HFFc6 (cell line): ENCODE results near the gene NAT14. TPM values are rescaled to one million over a fixed set of nuclear protein-coding genes. Genes with fewer than 3 reads are reported as not detected.
"Not testable (repeated sequence)": the region's sequence is repeated elsewhere in the genome, so short reads cannot be mapped to it uniquely, and the experiment has no call there.

Experiments
- DNase-seq: peaks from one replicate; pipeline ENCODE4 v3.0.0-alpha.2; 2018
- H3K27ac Mint-ChIP-seq: 2 replicates; pipeline ENCODE4 v1.8.0; 2020; ENCODE audit warnings: mild to moderate bottlenecking, mixed read lengths
- H3K27me3 Mint-ChIP-seq: 2 replicates; pipeline ENCODE4 v1.8.0; 2021; ENCODE audit warnings: mild to moderate bottlenecking, moderate library complexity, mixed read lengths; ENCODE audit not compliant: insufficient read depth
- H3K36me3 Mint-ChIP-seq: 2 replicates; pipeline ENCODE4 v1.8.0; 2021; ENCODE audit warnings: low read depth, mixed read lengths
- H3K4me1 Mint-ChIP-seq: 2 replicates; pipeline ENCODE4 v1.8.0; 2020; ENCODE audit warnings: low read depth, mixed read lengths
- H3K4me3 Mint-ChIP-seq: 2 replicates; pipeline ENCODE4 v1.8.0; 2020; ENCODE audit warnings: mild to moderate bottlenecking, moderate library complexity, mixed read lengths
- H3K9me3 Mint-ChIP-seq: 2 replicates; pipeline ENCODE4 v1.8.0; 2020; ENCODE audit warnings: mild to moderate bottlenecking, mixed read lengths
- CTCF ChIP-seq: fragments of 200-600 bp; sonication (generic); IDR thresholded peaks from 2 replicates; pipeline ENCODE4 v1.5.0; 2021; ENCODE audit warnings: antibody characterized with exemption, mild to moderate bottlenecking
- total RNA-seq, 6 experiments: library from RNA; stranded (reverse); fragmentation: NEBNext Ultra II Directional; extraction: Animal tissue kit (Norgen Biotek cat#: 25700); gene quantifications; 2 replicates in 1 of 6; 3 replicates in 5 of 6; pipeline ENCODE4 v1.2.3, GENCODE V29; 2021

NAT14 gene
- total RNA-seq, 6 experiments from 2014 or later = 53.3 to 72.0 (median 61.3) TPM

DNA sequence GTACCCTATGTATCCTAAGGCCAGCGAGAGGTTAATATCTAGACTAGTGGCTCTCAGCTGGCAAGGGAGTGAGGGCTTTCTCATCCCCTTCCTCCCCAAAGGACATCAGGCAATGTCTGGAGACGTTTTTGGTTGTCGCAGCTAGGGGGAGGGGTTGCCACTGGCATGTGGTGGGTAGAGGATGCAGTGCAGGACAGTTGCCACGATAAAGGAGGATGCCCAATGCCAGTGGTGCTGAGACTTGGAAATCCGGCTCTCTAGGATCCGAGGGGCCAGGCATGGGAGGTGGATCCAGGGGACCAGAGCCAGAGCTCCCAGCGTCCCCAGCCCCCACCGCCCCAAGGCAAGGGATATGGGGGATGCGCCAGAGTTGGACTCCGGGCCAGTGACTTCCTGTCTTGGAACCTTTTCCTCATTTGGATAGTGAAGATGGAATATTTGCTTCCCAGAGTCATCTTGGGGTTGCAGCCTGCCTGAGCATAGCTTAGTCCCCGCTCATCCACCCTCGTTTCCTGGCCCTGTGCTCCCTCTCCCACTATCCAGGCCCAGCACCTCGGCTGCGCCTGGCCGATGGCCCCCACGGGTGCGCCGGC lies 8.2 kb downstream of the NAT14 start:
- H3K4me1 Mint-ChIP-seq = peaks cover 59% of the 10 kb centered on the region
- peak overlapping the region; percentile 63 for H3K4me3 Mint-ChIP-seq
- DNase-seq = peak; percentile 45
- H3K9me3 Mint-ChIP-seq = no peaks in the 10 kb centered on the region
- peaks cover 6% of the 10 kb centered on the region for H3K27me3 Mint-ChIP-seq
- H3K36me3 Mint-ChIP-seq = peaks cover 15% of the 10 kb centered on the region; the same call in 1 of the 2 replicates
- peak overlapping the region; percentile 76 for H3K27ac Mint-ChIP-seq
- TF ChIP-seq CTCF = no peak; the same call in 1 of the 2 replicates

GRCh38 chr19:55493645-55494171 lies 8.7 kb downstream of the NAT14 start:
- Mint-ChIP-seq H3K4me1 (peaks cover 55% of the 10 kb centered on the region), H3K9me3 (no peaks in the 10 kb centered on the region), H3K36me3 (peaks cover 15% of the 10 kb centered on the region; the same call in 1 of the 2 replicates), H3K4me3 (peak overlapping the region; percentile 92), H3K27ac (peak overlapping the region; percentile 92), H3K27me3 (peaks cover 3% of the 10 kb centered on the region)
- TF ChIP-seq CTCF = no peak
- no peak for DNase-seq

DNA sequence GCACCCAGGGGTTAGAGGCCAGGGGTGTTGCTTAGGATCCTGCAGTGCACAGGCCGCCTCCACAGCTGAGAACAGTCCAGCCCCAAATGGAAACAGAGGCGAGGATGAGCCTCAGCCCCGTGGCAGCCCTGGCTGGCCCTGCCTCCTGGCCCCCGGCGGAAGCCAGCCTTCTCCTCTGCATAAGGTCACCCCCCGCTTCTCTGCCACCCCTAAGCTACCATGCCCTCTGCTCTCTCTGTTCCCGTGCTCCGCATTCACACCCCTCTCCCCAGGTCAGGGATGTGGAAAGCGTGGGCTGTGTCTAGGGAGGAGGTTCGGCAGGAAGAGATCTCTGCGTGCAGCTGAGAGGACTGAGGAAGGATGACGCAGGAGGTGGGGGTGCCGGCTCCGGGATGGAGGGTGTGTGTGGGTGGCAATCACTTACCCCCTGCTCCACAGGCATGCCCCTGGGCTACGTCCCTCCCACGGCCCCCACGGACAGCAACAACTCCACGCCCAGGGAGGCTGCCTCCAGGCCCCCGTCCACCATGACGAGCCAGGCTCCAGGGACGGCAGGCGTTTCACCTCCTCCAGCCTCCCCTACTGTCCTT lies 9.3 kb downstream of the NAT14 start:
- TF ChIP-seq CTCF = no peak
- H3K27ac Mint-ChIP-seq = peak overlapping the region; percentile 92
- H3K36me3 Mint-ChIP-seq = peaks cover 15% of the 10 kb centered on the region; the same call in 1 of the 2 replicates
- DNase-seq = peak; percentile 59
- peaks cover 3% of the 10 kb centered on the region for H3K27me3 Mint-ChIP-seq
- peak overlapping the region; percentile 92 for H3K4me3 Mint-ChIP-seq
- H3K4me1 Mint-ChIP-seq = peaks cover 59% of the 10 kb centered on the region
- H3K9me3 Mint-ChIP-seq = no peaks in the 10 kb centered on the region

GRCh38 chr19:55495646-55496349 lies 10.8 kb downstream of the NAT14 start:
- H3K27me3 Mint-ChIP-seq = peaks cover 3% of the 10 kb centered on the region
- peaks cover 15% of the 10 kb centered on the region; the same call in 1 of the 2 replicates for H3K36me3 Mint-ChIP-seq
- no peak for DNase-seq
- H3K4me3 Mint-ChIP-seq = peak overlapping the region; percentile 55
- H3K9me3 Mint-ChIP-seq = no peaks in the 10 kb centered on the region
- no peak for TF ChIP-seq CTCF
- H3K4me1 Mint-ChIP-seq = peaks cover 59% of the 10 kb centered on the region
- H3K27ac Mint-ChIP-seq = peak overlapping the region; percentile 63

DNA sequence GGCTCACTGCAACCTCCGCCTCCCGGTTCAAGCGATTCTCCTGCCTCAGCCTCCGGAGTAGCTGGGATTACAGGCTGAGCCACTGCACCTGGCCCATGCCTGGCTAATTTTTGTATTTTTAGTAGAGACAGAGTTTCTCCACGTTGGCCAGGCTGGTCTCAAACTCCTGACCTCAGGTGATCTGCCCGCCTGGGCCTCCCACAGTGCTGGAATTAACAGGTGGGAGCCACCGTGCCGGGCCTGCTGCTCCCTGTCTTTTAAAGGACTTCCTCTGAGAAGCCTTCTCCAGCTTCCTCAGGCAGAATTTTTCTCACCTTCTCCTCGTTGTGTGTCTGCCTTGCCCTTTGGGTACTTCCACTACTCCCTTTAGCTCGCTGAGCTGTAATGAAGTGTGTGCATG lies 11.8 kb downstream of the NAT14 start:
- not testable (repeated sequence) for H3K9me3 Mint-ChIP-seq, H3K27me3 Mint-ChIP-seq, H3K4me3 Mint-ChIP-seq, DNase-seq
- H3K4me1 Mint-ChIP-seq = peaks cover 54% of the 10 kb centered on the region
- peaks cover 19% of the 10 kb centered on the region; the same call in 1 of the 2 replicates for H3K36me3 Mint-ChIP-seq
- H3K27ac Mint-ChIP-seq = peak overlapping the region; percentile 20
